GM19455 (cell line): Measurements from ENCODE around the gene CHRNA4.
"Not testable (repeated sequence)": the region's sequence is repeated elsewhere in the genome, so short reads cannot be mapped to it uniquely, and the experiment has no call there.

ENCODE experiments used
- ATAC-seq: cut with Tn5 transposase; IDR thresholded peaks from one replicate; pipeline ENCODE4 v1.9.1; 2021; ENCODE audit not compliant: unreplicated experiment

The CHRNA4 gene

GRCh38 chr20:63310265-63310991 lies 50.7 kb downstream of the CHRNA4 start:
- ATAC-seq = no peak

GRCh38 chr20:63309261-63310071 lies 51.7 kb downstream of the CHRNA4 start:
- no peak for ATAC-seq

- ATAC-seq = no peak
Observed at GRCh38 chr20:63308218-63308911, 52.8 kb downstream of the CHRNA4 start.

- no peak for ATAC-seq
Observed at GRCh38 chr20:63307538-63308217, 53.5 kb downstream of the CHRNA4 start.

GRCh38 chr20:63306673-63307537 lies 54.2 kb downstream of the CHRNA4 start:
- no peak for ATAC-seq

GRCh38 chr20:63305933-63306672 lies 55.0 kb downstream of the CHRNA4 start:
- not testable (repeated sequence) for ATAC-seq

- no peak for ATAC-seq
Observed at GRCh38 chr20:63305393-63305792, 55.8 kb downstream of the CHRNA4 start.

GRCh38 chr20:63303095-63303666 lies 58.0 kb downstream of the CHRNA4 start:
- ATAC-seq = no peak

GRCh38 chr20:63301671-63302070 lies 59.5 kb downstream of the CHRNA4 start:
- no peak for ATAC-seq

- ATAC-seq = no peak
Observed at GRCh38 chr20:63298731-63299312, 62.3 kb downstream of the CHRNA4 start.

GRCh38 chr20:63297796-63298572 lies 63.2 kb downstream of the CHRNA4 start:
- no peak for ATAC-seq

GRCh38 chr20:63297371-63297781 lies 63.8 kb downstream of the CHRNA4 start:
- no peak for ATAC-seq

- no peak for ATAC-seq
Observed at GRCh38 chr20:63296531-63297299, 64.4 kb downstream of the CHRNA4 start.

- ATAC-seq = no peak
Observed at GRCh38 chr20:63295846-63296245, 65.3 kb downstream of the CHRNA4 start.

GRCh38 chr20:63295422-63295821 lies 65.7 kb downstream of the CHRNA4 start:
- ATAC-seq = no peak

- ATAC-seq = no peak
Observed at GRCh38 chr20:63295018-63295417, 66.1 kb downstream of the CHRNA4 start.

GRCh38 chr20:63294536-63294900 lies 66.6 kb downstream of the CHRNA4 start:
- no peak for ATAC-seq
